Glutamatergic neuron (in vitro differentiated cells): ENCODE measurements around the gene RFESD. TPM values are rescaled to one million over a fixed set of nuclear protein-coding genes. Genes with fewer than 3 reads are reported as not detected.

ENCODE experiments used
- DNase-seq: peaks from one replicate; pipeline ENCODE4 v3.0.0; 2022
- H3K27ac Mint-ChIP-seq: one replicate; pipeline ENCODE4 v1.8.0; 2020; ENCODE audit warnings: mild to moderate bottlenecking, mixed read lengths, inconsistent platforms; ENCODE audit not compliant: unreplicated experiment
- H3K27me3 Mint-ChIP-seq: one replicate; pipeline ENCODE4 v1.8.0; 2020; ENCODE audit warnings: mild to moderate bottlenecking, moderate library complexity, mixed read lengths, inconsistent platforms; ENCODE audit not compliant: unreplicated experiment
- H3K36me3 Mint-ChIP-seq: one replicate; pipeline ENCODE4 v1.8.0; 2020; ENCODE audit warnings: mild to moderate bottlenecking, mixed read lengths, inconsistent platforms; ENCODE audit not compliant: unreplicated experiment
- H3K4me1 Mint-ChIP-seq: one replicate; pipeline ENCODE4 v1.8.0; 2020; ENCODE audit warnings: mild to moderate bottlenecking, low read depth, mixed read lengths, inconsistent platforms; ENCODE audit not compliant: unreplicated experiment
- H3K4me3 Mint-ChIP-seq: one replicate; pipeline ENCODE4 v1.8.0; 2020; ENCODE audit warnings: mild to moderate bottlenecking, mixed read lengths, inconsistent platforms; ENCODE audit not compliant: unreplicated experiment
- H3K9me3 Mint-ChIP-seq: one replicate; pipeline ENCODE4 v1.8.0; 2020; ENCODE audit warnings: mild to moderate bottlenecking, moderate library complexity, mixed read lengths, inconsistent platforms; ENCODE audit not compliant: unreplicated experiment
- CTCF ChIP-seq: fragments of 200-600 bp; sonication (generic); IDR thresholded peaks from one replicate; pipeline ENCODE4 v1.5.0; 2021; ENCODE audit not compliant: partially characterized antibody, unreplicated experiment
- total RNA-seq: library from RNA; stranded (reverse); fragmentation: NEBNext Ultra II Directional; extraction: Animal tissue kit (Norgen Biotek cat#: 25700); gene quantifications from one replicate; pipeline ENCODE4 v1.2.1, GENCODE V29; 2021; ENCODE audit not compliant: unreplicated experiment

RFESD gene
- total RNA-seq, 1 donor from 2014 or later, result 1.1 TPM

GRCh38 chr5:95649274-95649673 is 2.7 kb downstream of the RFESD start:
- Mint-ChIP-seq H3K4me3 (no peak overlapping the region), H3K27ac (no peak overlapping the region), H3K36me3 (no peaks in the 10 kb centered on the region), H3K9me3 (no peaks in the 10 kb centered on the region), H3K4me1 (no peaks in the 10 kb centered on the region), H3K27me3 (no peaks in the 10 kb centered on the region)
- no peak for TF ChIP-seq CTCF
- DNase-seq, result no peak

GRCh38 chr5:95649842-95650620 is 3.5 kb downstream of the RFESD start:
- no peak overlapping the region for H3K4me3 Mint-ChIP-seq
- no peak for DNase-seq
- H3K27ac Mint-ChIP-seq, result no peak overlapping the region
- no peak for TF ChIP-seq CTCF
- no peaks in the 10 kb centered on the region for H3K4me1 Mint-ChIP-seq
- H3K36me3 Mint-ChIP-seq, result no peaks in the 10 kb centered on the region
- H3K9me3 Mint-ChIP-seq, result no peaks in the 10 kb centered on the region
- no peaks in the 10 kb centered on the region for H3K27me3 Mint-ChIP-seq

GRCh38 chr5:95652849-95653248 is 6.3 kb downstream of the RFESD start:
- H3K36me3 Mint-ChIP-seq, result no peaks in the 10 kb centered on the region
- DNase-seq, result no peak
- H3K9me3 Mint-ChIP-seq, result no peaks in the 10 kb centered on the region
- no peaks in the 10 kb centered on the region for H3K27me3 Mint-ChIP-seq
- no peak overlapping the region for H3K27ac Mint-ChIP-seq
- no peak for TF ChIP-seq CTCF
- H3K4me3 Mint-ChIP-seq, result no peak overlapping the region
- H3K4me1 Mint-ChIP-seq, result no peaks in the 10 kb centered on the region

- no peaks in the 10 kb centered on the region for H3K36me3 Mint-ChIP-seq
- DNase-seq, result no peak
- no peak overlapping the region for H3K27ac Mint-ChIP-seq
- no peak overlapping the region for H3K4me3 Mint-ChIP-seq
- H3K27me3 Mint-ChIP-seq, result no peaks in the 10 kb centered on the region
- no peaks in the 10 kb centered on the region for H3K4me1 Mint-ChIP-seq
- H3K9me3 Mint-ChIP-seq, result no peaks in the 10 kb centered on the region
- TF ChIP-seq CTCF, result no peak
Measured at GRCh38 chr5:95654196-95654595, 7.6 kb downstream of the RFESD start.

- no peaks in the 10 kb centered on the region for H3K9me3 Mint-ChIP-seq
- H3K27me3 Mint-ChIP-seq, result no peaks in the 10 kb centered on the region
- no peak for DNase-seq
- H3K27ac Mint-ChIP-seq, result no peak overlapping the region
- H3K4me1 Mint-ChIP-seq, result no peaks in the 10 kb centered on the region
- TF ChIP-seq CTCF, result no peak
- H3K36me3 Mint-ChIP-seq, result no peaks in the 10 kb centered on the region
- H3K4me3 Mint-ChIP-seq, result no peak overlapping the region
Measured at GRCh38 chr5:95655575-95655974, 9.0 kb downstream of the RFESD start.
